B cell (primary cell): ENCODE results near the gene MYLK4. TPM values are rescaled to one million over a fixed set of nuclear protein-coding genes. Genes with fewer than 3 reads are reported as not detected.

ENCODE experiments used
- ATAC-seq: fragments of 200-7000 bp; cut with Tn5 transposase; one replicate; pipeline ENCODE4 v1.10.0; 2021; ENCODE audit warnings: low read depth, mild to moderate bottlenecking, moderate number of reproducible peaks, moderate library complexity
- CTCF ChIA-PET: fragments of 350-600 bp; sonication (Branson Sonifier 250); formaldehyde crosslinking; loops from one replicate; lab custom pipeline; 2021; ENCODE audit warnings: antibody characterized with exemption, inconsistent platforms; lab: Charles Lee
- POLR2A ChIA-PET: fragments of 350-600 bp; sonication (Branson Sonifier 250); formaldehyde crosslinking; loops from one replicate; lab custom pipeline; 2021; ENCODE audit warnings: antibody characterized with exemption; lab: Charles Lee
- DNase-seq: peaks from one replicate; pipeline ENCODE4 v3.0.0; 2013
- H2AFZ ChIP-seq: 2 replicates; pipeline ENCODE4 v1.6.1; 2012; ENCODE audit warnings: mild to moderate bottlenecking, low read depth, low read length; ENCODE audit not compliant: insufficient read depth, poor library complexity, severe bottlenecking
- H3K27ac ChIP-seq, 2 donors: 1 replicate in 1 of 2; 2 replicates in 1 of 2; pipeline ENCODE4 v1.5.1; 2012 to 2013; ENCODE audit warnings: low read length in 2 of 2, mild to moderate bottlenecking in 2 of 2, moderate library complexity in 1 of 2
- H3K27me3 ChIP-seq, 4 experiments: fragments of 200-600 bp in 1 of 4; sonication (generic) in 1 of 4; replicated peaks in 1 of 4; 1 replicate in 2 of 4; 2 replicates in 2 of 4; pipeline versions ENCODE4 v1.6.1 to v1.7.0; 2013 to 2016; ENCODE audit warnings: low read length in 3 of 4, mild to moderate bottlenecking in 2 of 4, mixed read lengths in 1 of 4, moderate library complexity in 1 of 4; ENCODE audit not compliant: insufficient read depth in 4 of 4, control insufficient read depth in 3 of 4; ENCODE audit errors: control extremely low read depth in 1 of 4
- H3K36me3 ChIP-seq, 2 experiments: replicated peaks in 1 of 2; 1 replicate in 1 of 2; 2 replicates in 1 of 2; pipeline versions ENCODE4 v1.6.1 to v1.7.1; 2013; ENCODE audit warnings: low read length in 1 of 2; ENCODE audit not compliant: insufficient read depth in 2 of 2, control insufficient read depth in 1 of 2; ENCODE audit errors: control extremely low read depth in 1 of 2, extremely low read depth in 1 of 2
- H3K4me1 ChIP-seq, 2 donors: fragments of 200-600 bp in 1 of 2; sonication (generic) in 1 of 2; 1 replicate in 1 of 2; 2 replicates in 1 of 2; pipeline versions ENCODE4 v1.5.1 to v1.6.1; 2013 to 2017; ENCODE audit warnings: low read length in 2 of 2; ENCODE audit not compliant: control insufficient read depth in 2 of 2, insufficient read depth in 2 of 2
- H3K4me2 ChIP-seq: replicated peaks from 2 replicates; pipeline ENCODE3; 2012; ENCODE audit warnings: mild to moderate bottlenecking, low read depth, low read length; ENCODE audit not compliant: poor library complexity, severe bottlenecking
- H3K4me3 ChIP-seq, 5 experiments: fragments of 200-600 bp in 1 of 5; sonication (generic) in 1 of 5; 1 replicate in 3 of 5; 2 replicates in 2 of 5; pipeline versions ENCODE4 v1.5.1 to v1.7.0; 2011 to 2016; ENCODE audit warnings: low read length in 4 of 5, mild to moderate bottlenecking in 4 of 5, low read depth in 2 of 5, control low read depth in 1 of 5, moderate library complexity in 1 of 5; ENCODE audit not compliant: insufficient read depth in 1 of 5; ENCODE audit errors: control extremely low read depth in 1 of 5, extremely low read depth in 1 of 5
- H3K79me2 ChIP-seq: fragments of 200-600 bp; sonication (generic); one replicate; pipeline ENCODE4 v1.6.0; 2016; ENCODE audit warnings: low read length; ENCODE audit not compliant: control insufficient read depth, insufficient read depth
- H3K9ac ChIP-seq: fragments of 200-600 bp; sonication (generic); 2 replicates; pipeline ENCODE4 v1.6.1; 2017; ENCODE audit warnings: mild to moderate bottlenecking, low read length, moderate library complexity
- H3K9me3 ChIP-seq, 3 donors: one replicate each; pipeline versions ENCODE4 v1.6.1 to v1.7.1; 2013; ENCODE audit warnings: low read length in 2 of 3; ENCODE audit not compliant: control insufficient read depth in 2 of 3, insufficient read depth in 1 of 3; ENCODE audit errors: control extremely low read depth in 1 of 3
- H4K20me1 ChIP-seq: 2 replicates; pipeline ENCODE4 v1.6.0; 2012; ENCODE audit warnings: mild to moderate bottlenecking, low read length; ENCODE audit not compliant: insufficient read depth, control insufficient read depth, poor library complexity, severe bottlenecking
- H3K27ac Mint-ChIP-seq: one replicate; pipeline ENCODE4 v1.8.0; 2021; ENCODE audit warnings: mixed read lengths
- H3K27me3 Mint-ChIP-seq: one replicate; pipeline ENCODE4 v1.8.0; 2021; ENCODE audit warnings: mixed read lengths
- H3K4me1 Mint-ChIP-seq: one replicate; pipeline ENCODE4 v1.8.0; 2021; ENCODE audit warnings: mixed read lengths
- H3K4me3 Mint-ChIP-seq: one replicate; pipeline ENCODE4 v1.8.0; 2021; ENCODE audit warnings: mixed read lengths
- H3K9me3 Mint-ChIP-seq: one replicate; pipeline ENCODE4 v1.8.0; 2022; ENCODE audit warnings: mixed read lengths; ENCODE audit not compliant: insufficient read depth
- CTCF ChIP-seq: fragments of 200-600 bp; IDR thresholded peaks from one replicate; pipeline ENCODE4 v1.8.0; 2022; ENCODE audit warnings: antibody characterized with exemption, mild to moderate bottlenecking
- EZH2 ChIP-seq: IDR thresholded peaks from 2 replicates; pipeline ENCODE4 v1.6.1; 2012; ENCODE audit warnings: borderline replicate concordance, low read depth, mild to moderate bottlenecking, moderate library complexity, low read length; ENCODE audit not compliant: insufficient read depth, poor library complexity, severe bottlenecking
- WGBS: methylation state at CpG from one replicate; pipeline ENCODE4 v1.1.5; 2013; ENCODE audit warnings: missing lambda C conversion rate; ENCODE audit not compliant: insufficient coverage; 5-methylcytosine and 5-hydroxymethylcytosine counted together
- intact Hi-C: fragments of 100-400 bp; cut with micrococcal nuclease; formaldehyde crosslinking; loops from one replicate; pipeline ENCODE4 v1.10.0; 2022
- polyA plus RNA-seq: library from polyadenylated mRNA; depleted of rRNA; stranded (reverse); fragments of >200 nt; gene quantifications from 2 replicates; pipeline ENCODE4 v1.2.3, GENCODE V29; 2012
- total RNA-seq, 2 donors: library from RNA; stranded (reverse); fragments of 120-200 nt in 1 of 2; gene quantifications; 1 replicate in 1 of 2; 2 replicates in 1 of 2; pipeline versions ENCODE4 v1.2.3 to v1.2.4, GENCODE V29; 2013 to 2022

The MYLK4 gene
- total and polyA plus RNA-seq, 2 donors (not counting 1 experiment from before 2014, with no cell fraction given) = 0.51 to 1.2 TPM

GRCh38 chr6:2646346-2646745 lies 104.4 kb downstream of the MYLK4 start:
- Histone ChIP-seq H3K4me1 (no peaks in the 10 kb centered on the region), H3K27me3 (peaks cover 0 to 5% (median 3%) of the 10 kb centered on the region in 4 experiments), H3K27ac (no peak overlapping the region), H3K9me3 (peaks cover 0 to 4% (median 0%) of the 10 kb centered on the region in 3 donors), H3K4me2 (no peak overlapping the region), H3K9ac (no peak overlapping the region), H3K36me3 (no peaks in the 10 kb centered on the region), H3K79me2 (no peaks in the 10 kb centered on the region), H3K4me3 (no peak overlapping the region), H2AFZ (no peak overlapping the region), H4K20me1 (no peaks in the 10 kb centered on the region)
- Mint-ChIP-seq H3K27ac (no peak overlapping the region), H3K4me1 (peaks cover under 1% of the 10 kb centered on the region), H3K27me3 (peaks cover 53% of the 10 kb centered on the region), H3K4me3 (no peak overlapping the region), H3K9me3 (no peaks in the 10 kb centered on the region)
- ChIA-PET POLR2A (no interaction called here), CTCF (interaction anchor here (5.5 kb wide), 1 partner anchor 12 kb away, joined by 45 read pairs; no protein-coding TSS in a partner anchor)
- ATAC-seq = no peak
- TF ChIP-seq EZH2 = no peak
- no peak for TF ChIP-seq CTCF
- intact Hi-C loops = no loop called here
- WGBS = 92% methylated on average over 3 of the region's 3 CpGs
- no peak for DNase-seq

DNA sequence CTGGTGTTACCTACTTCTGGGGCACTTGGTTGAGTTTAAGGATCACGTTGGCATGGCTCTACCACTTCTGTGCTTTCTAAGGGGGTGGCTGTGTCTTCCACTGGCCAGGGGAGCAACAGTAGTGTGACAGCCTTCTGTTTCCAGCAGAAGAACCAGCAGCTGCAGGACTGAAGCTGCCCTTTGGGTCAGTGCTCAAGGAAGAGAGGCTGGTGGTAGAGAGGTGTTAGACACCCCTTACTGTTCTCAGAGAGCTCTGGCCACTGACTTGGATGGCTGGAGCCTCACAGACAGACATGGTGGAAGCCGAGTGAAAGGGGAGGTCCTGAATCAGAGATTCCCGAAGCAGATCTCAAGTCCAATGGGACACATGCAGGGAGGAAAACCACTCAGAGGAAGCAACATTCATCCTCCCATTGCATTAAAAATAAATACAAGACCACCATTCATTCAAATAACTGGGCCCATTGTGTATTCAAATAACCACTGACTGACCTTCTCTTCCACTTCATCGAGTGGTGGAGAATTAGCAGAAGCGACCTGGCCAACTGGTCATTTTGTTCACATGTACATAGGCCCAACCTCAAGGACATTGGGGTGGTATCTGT lies 106.7 kb downstream of the MYLK4 start:
- H2AFZ ChIP-seq = no peak overlapping the region
- Mint-ChIP-seq H3K27ac (no peak overlapping the region), H3K9me3 (no peaks in the 10 kb centered on the region), H3K4me1 (peaks cover 3% of the 10 kb centered on the region), H3K4me3 (no peak overlapping the region), H3K27me3 (peaks cover 71% of the 10 kb centered on the region)
- POLR2A ChIA-PET = no interaction called here
- CTCF ChIA-PET = interaction anchor here (1.1 to 5.5 kb wide), 2 partner anchors 9 to 1046 kb away, joined by 3 to 45 read pairs; no protein-coding TSS in a partner anchor
- no peaks in the 10 kb centered on the region for H3K4me1 ChIP-seq
- peaks cover 0 to 4% (median 0%) of the 10 kb centered on the region in 3 donors for H3K9me3 ChIP-seq
- H3K36me3 ChIP-seq = no peaks in the 10 kb centered on the region
- H3K4me2 ChIP-seq = no peak overlapping the region
- DNase-seq (no peak), ATAC-seq (no peak)
- intact Hi-C loops = no loop called here
- no peak overlapping the region for H3K9ac ChIP-seq
- no peaks in the 10 kb centered on the region for H3K79me2 ChIP-seq
- no peak overlapping the region for H3K4me3 ChIP-seq
- WGBS = 89% methylated on average over 2 of the region's 5 CpGs
- H3K27me3 ChIP-seq = peaks cover 0 to 7% (median 4%) of the 10 kb centered on the region in 4 experiments
- no peaks in the 10 kb centered on the region for H4K20me1 ChIP-seq
- H3K27ac ChIP-seq = no peak overlapping the region
- TF ChIP-seq EZH2 (no peak), CTCF (no peak)
